ENCODE results near the gene CDK17. TPM values are rescaled to one million over a fixed set of nuclear protein-coding genes. Genes with fewer than 3 reads are reported as not detected.

The CDK17 gene
- total and polyA plus RNA-seq, 10 donors = 12.9 to 108 (median 66.4) TPM

- H3K27me3 ChIP-seq (replicated peaks in 1 of 7) = no peaks in the 10 kb centered on the region
- peaks cover 0 to 21% (median 13%) of the 10 kb centered on the region in 6 donors for H3K4me1 ChIP-seq
- H3K4me3 ChIP-seq = no peak overlapping the region
- TF ChIP-seq POLR2A (IDR thresholded peaks at IDR 0.05) (no peak), CTCF (IDR thresholded peaks at IDR 0.05 in 8 of 11, conservative IDR thresholded peaks at IDR 0.05 in 3 of 11) (no peak), POLR2AphosphoS5 (IDR thresholded peaks at IDR 0.05) (no peak)
- no peak overlapping the region for H3K27ac ChIP-seq
- WGBS, 5 donors = 92 to 100% (median 96%) methylated on average over 3 of the region's 3 CpGs
- H3K36me3 ChIP-seq = no peaks in the 10 kb centered on the region
- DNase-seq = no peak
- H3K9me3 ChIP-seq = no peaks in the 10 kb centered on the region
- intact Hi-C loops (cut with DNase I; ENCODE audit: low total_unique reads) = no loop called here
Measured at GRCh38 chr12:96424601-96425000, 24.4 kb upstream of the CDK17 start.

GRCh38 chr12:96422192-96422591 lies 22.0 kb upstream of the CDK17 start:
- intact Hi-C loops (cut with DNase I; ENCODE audit: low total_unique reads) = no loop called here
- no peaks in the 10 kb centered on the region for H3K9me3 ChIP-seq

GRCh38 chr12:96421014-96421413 lies 20.8 kb upstream of the CDK17 start:
- Histone ChIP-seq H3K9me3 (no peaks in the 10 kb centered on the region), H3K36me3 (no peaks in the 10 kb centered on the region), H3K27me3 (replicated peaks in 1 of 7) (no peaks in the 10 kb centered on the region), H3K4me1 (peaks cover 0 to 32% (median 13%) of the 10 kb centered on the region in 6 donors), H3K27ac (peak overlapping the region in 7 of 8 donors; percentile 6 to 75 (median 54)), H3K4me3 (peak overlapping the region in 1 of 8 donors; percentile 50)
- WGBS, 5 donors = 46 to 74% (median 49%) methylated on average over 6 of the region's 6 CpGs
- no peak for DNase-seq
- intact Hi-C loops (cut with DNase I; ENCODE audit: low total_unique reads) = no loop called here
- TF ChIP-seq POLR2AphosphoS5 (IDR thresholded peaks at IDR 0.05) (no peak), CTCF (IDR thresholded peaks at IDR 0.05 in 8 of 11, conservative IDR thresholded peaks at IDR 0.05 in 3 of 11) (no peak), POLR2A (IDR thresholded peaks at IDR 0.05) (no peak)

More at GRCh38 chr12:96422192-96422591, 22.0 kb upstream of the CDK17 start:
- TF ChIP-seq POLR2A (IDR thresholded peaks at IDR 0.05) (no peak), CTCF (IDR thresholded peaks at IDR 0.05 in 8 of 11, conservative IDR thresholded peaks at IDR 0.05 in 3 of 11) (no peak), POLR2AphosphoS5 (IDR thresholded peaks at IDR 0.05) (no peak)
- Histone ChIP-seq H3K36me3 (no peaks in the 10 kb centered on the region), H3K4me1 (peaks cover 0 to 24% (median 13%) of the 10 kb centered on the region in 6 donors), H3K27ac (no peak overlapping the region), H3K4me3 (no peak overlapping the region), H3K27me3 (replicated peaks in 1 of 7) (no peaks in the 10 kb centered on the region)
- WGBS, 5 donors = 74 to 90% (median 84%) methylated on average over 2 of the region's 2 CpGs
- DNase-seq = no peak

DNA sequence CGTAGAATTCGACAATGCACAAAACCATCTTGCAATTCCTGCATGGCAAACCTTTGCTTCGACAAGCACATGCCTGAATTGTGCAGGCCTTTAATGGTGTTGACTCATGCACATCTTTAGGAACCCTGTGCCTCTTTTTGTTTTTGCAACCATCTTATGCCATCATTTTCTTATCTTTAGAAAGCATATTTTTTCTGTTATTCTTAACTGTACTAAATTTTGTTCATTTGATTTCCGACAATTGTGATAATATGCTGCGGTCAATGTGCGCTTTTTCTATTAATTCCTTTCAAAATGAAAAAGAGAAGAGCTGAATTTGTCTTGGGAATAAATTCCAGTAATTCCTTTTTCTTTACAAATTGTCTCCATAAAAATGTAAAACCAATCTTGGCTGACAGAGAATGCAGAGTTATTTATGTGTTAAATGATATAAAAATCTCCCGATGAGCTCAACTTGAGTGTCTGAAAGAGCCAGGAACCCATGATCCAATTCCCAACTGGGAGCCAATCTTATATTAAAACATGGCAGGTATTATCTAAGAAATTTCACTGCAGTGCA lies 20.1 kb upstream of the CDK17 start:
- intact Hi-C loops (cut with DNase I; ENCODE audit: low total_unique reads) = no loop called here
- no peaks in the 10 kb centered on the region for H3K36me3 ChIP-seq
- H3K4me3 ChIP-seq = no peak overlapping the region
- H3K9me3 ChIP-seq = no peaks in the 10 kb centered on the region
- TF ChIP-seq POLR2A (IDR thresholded peaks at IDR 0.05) (no peak), POLR2AphosphoS5 (IDR thresholded peaks at IDR 0.05) (no peak), CTCF (IDR thresholded peaks at IDR 0.05 in 8 of 11, conservative IDR thresholded peaks at IDR 0.05 in 3 of 11) (no peak)
- 88 to 93% (median 92%) methylated on average over 7 of the region's 7 CpGs for WGBS, 5 donors
- DNase-seq = no peak
- no peaks in the 10 kb centered on the region for H3K27me3 ChIP-seq (replicated peaks in 1 of 7)
- H3K4me1 ChIP-seq = peaks cover 0 to 33% (median 13%) of the 10 kb centered on the region in 6 donors
- H3K27ac ChIP-seq = peak overlapping the region in 5 of 8 donors; percentile 13 to 75 (median 55)
